Skeletal muscle tissue (tissue), 4 donors: ENCODE measurements around the gene CMIP. TPM values are rescaled to one million over a fixed set of nuclear protein-coding genes. Genes with fewer than 3 reads are reported as not detected.

Experiments
- H3K27ac ChIP-seq: one replicate; pipeline ENCODE4 v1.7.0; 2013; ENCODE audit warnings: mild to moderate bottlenecking, low read depth, low read length, inconsistent platforms
- H3K27me3 ChIP-seq, 3 donors: one replicate each; pipeline ENCODE4 v1.7.0; 2013; ENCODE audit warnings: low read length in 3 of 3; ENCODE audit not compliant: control insufficient read depth in 3 of 3, insufficient read depth in 3 of 3
- H3K36me3 ChIP-seq, 3 donors: one replicate each; pipeline ENCODE4 v1.7.0; 2013; ENCODE audit warnings: low read length in 3 of 3; ENCODE audit not compliant: control insufficient read depth in 3 of 3, insufficient read depth in 3 of 3
- H3K4me1 ChIP-seq, 3 donors: one replicate each; pipeline ENCODE4 v1.7.0; 2013; ENCODE audit warnings: low read length in 3 of 3, mild to moderate bottlenecking in 3 of 3; ENCODE audit not compliant: control insufficient read depth in 3 of 3, insufficient read depth in 3 of 3
- H3K4me3 ChIP-seq, 3 donors: one replicate each; pipeline ENCODE4 v1.7.0; 2013; ENCODE audit warnings: low read length in 3 of 3
- H3K9ac ChIP-seq, 3 donors: one replicate each; pipeline ENCODE4 v1.7.0; 2013; ENCODE audit warnings: low read length in 3 of 3, mild to moderate bottlenecking in 3 of 3, moderate library complexity in 2 of 3, low read depth in 1 of 3
- H3K9me3 ChIP-seq, 3 donors: one replicate each; pipeline ENCODE4 v1.7.0; 2013; ENCODE audit warnings: low read length in 3 of 3; ENCODE audit not compliant: control insufficient read depth in 3 of 3
- total RNA-seq: library from RNA; depleted of rRNA; stranded (reverse); fragments of >200 nt; gene quantifications from one replicate; pipeline ENCODE4 v1.2.3, GENCODE V29; 2014
- donor health status: Osteomylitis.

The CMIP gene
- total RNA-seq, 1 donor from 2014 or later = 6.8 TPM

DNA sequence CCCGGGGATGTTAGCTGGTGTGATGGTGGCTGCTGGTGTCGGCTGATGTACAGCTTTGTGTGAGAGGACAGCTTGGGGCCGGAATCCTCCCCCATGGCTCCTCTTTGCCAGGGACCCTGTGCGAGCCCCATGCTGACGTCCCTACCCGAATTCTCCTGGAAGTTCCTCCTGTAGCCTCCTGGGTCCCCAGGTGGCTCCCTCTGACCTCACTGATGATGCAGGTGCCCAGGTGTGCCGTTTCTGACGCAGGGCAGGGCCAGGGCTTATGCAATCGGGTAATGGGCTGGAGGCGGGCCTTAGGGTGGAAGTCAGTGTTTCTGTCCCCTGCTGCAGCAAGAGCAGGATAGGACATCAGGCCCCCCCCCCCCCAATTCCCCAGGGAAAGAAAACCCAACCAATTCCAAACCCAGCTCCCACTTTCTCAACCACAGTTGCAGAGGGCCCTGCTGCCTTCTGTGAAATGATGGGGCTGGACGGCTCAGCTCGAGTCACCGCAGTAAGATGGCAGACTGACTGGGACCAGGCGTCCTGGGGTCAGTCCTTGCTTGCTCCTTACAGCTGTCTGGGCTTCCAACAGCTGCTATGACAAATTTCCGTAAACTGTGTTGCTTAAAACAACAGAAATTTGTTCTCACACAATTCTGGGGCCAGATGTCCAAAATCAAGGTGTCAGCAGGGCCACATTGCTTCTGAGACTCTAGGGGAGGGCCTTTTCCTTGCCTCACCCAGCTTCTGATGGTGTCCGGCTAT lies 195.5 kb downstream of the CMIP start:
- H3K4me3 ChIP-seq = no peak overlapping the region

DNA sequence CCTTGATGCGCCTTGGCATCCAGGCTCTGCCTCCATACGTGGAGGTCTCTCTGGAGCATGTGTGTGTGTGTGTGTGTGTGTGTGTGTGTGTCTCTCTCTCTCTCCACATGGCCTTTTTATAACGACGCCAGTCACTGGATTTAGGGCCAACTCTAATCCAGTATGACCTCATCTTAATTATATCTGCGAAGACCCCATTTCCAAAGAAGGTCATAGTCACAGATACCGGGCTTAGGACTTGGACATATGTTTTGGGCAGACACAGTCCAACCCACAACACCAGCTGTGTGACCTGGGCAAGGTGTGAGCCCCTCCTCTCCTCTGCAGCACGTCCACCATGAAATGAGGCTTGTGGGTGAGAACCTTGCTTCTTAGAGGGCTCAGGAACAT lies 196.1 kb downstream of the CMIP start:
- Histone ChIP-seq H3K27me3 (no peaks in the 10 kb centered on the region), H3K4me3 (no peak overlapping the region), H3K36me3 (no peaks in the 10 kb centered on the region), H3K9ac (no peak overlapping the region), H3K27ac (no peak overlapping the region), H3K4me1 (no peaks in the 10 kb centered on the region), H3K9me3 (no peaks in the 10 kb centered on the region)

More for the DNA sequence above, 195.5 kb downstream of the CMIP start:
- H3K36me3 ChIP-seq = no peaks in the 10 kb centered on the region
- no peak overlapping the region for H3K27ac ChIP-seq
- no peaks in the 10 kb centered on the region for H3K9me3 ChIP-seq
- no peaks in the 10 kb centered on the region for H3K4me1 ChIP-seq
- no peak overlapping the region for H3K9ac ChIP-seq
- no peaks in the 10 kb centered on the region for H3K27me3 ChIP-seq

DNA sequence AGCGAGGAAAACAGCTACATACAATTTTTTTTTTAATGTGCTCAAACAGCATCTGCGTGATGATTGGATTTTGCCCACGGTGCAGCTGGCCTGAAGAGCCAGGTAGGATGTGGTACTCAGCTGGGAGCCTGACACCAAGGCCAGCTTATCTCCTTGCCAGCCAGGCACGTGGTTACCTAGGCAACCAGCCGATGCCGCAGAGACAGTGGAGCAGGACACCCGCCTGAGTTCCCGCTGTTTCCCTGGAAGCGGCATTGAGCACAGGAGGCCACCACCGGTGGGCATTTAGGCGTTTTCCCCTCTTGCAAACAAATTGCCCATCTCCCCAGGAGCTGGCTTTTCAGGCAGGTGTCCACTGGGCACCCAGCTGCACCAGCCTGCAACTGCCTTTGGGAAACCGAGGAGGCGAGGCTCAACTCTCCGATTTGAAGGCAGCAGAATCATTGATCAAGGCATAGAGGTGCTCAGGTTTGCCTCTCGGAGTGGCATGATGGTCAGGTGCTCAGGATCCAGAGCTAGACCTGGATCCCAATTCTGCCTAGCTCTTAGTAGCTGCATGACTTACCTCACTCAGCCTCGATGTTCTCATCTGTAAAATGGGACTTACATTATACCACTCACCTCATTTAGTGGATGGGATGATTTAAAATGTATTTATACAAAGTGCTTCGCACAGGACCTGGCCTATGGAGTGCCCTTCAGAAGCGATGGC lies 196.9 kb downstream of the CMIP start:
- Histone ChIP-seq H3K4me1 (no peaks in the 10 kb centered on the region), H3K4me3 (no peak overlapping the region)

GRCh38 chr16:81642107-81642436 lies 197.5 kb downstream of the CMIP start:
- Histone ChIP-seq H3K27ac (no peak overlapping the region), H3K9ac (no peak overlapping the region), H3K27me3 (no peaks in the 10 kb centered on the region), H3K9me3 (no peaks in the 10 kb centered on the region), H3K4me3 (no peak overlapping the region), H3K36me3 (no peaks in the 10 kb centered on the region), H3K4me1 (no peaks in the 10 kb centered on the region)

More for the DNA sequence above, 196.9 kb downstream of the CMIP start:
- no peaks in the 10 kb centered on the region for H3K9me3 ChIP-seq
- H3K9ac ChIP-seq = no peak overlapping the region
- H3K27me3 ChIP-seq = no peaks in the 10 kb centered on the region
- H3K36me3 ChIP-seq = no peaks in the 10 kb centered on the region
- no peak overlapping the region for H3K27ac ChIP-seq

DNA sequence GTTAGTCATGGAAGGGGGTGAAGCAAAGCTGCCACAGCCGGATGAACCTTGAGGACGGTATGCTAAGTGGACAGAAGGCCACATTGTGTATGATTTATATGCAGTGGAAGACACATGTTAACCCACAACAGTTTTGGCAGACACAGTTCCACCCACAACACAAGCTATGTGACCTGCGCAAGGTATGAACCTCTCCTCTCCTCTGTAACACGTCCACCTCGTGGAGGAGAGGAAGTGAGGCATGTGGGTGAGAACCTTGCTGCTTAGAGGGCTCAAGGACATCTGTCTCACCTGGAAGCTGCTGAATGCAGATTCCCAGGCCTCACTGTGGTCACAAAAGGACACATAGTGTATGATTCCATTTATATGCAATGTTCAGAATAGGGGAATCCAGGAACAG lies 198.3 kb downstream of the CMIP start:
- H3K9me3 ChIP-seq = no peaks in the 10 kb centered on the region
- H3K27me3 ChIP-seq = no peaks in the 10 kb centered on the region
- no peak overlapping the region for H3K4me3 ChIP-seq
- H3K27ac ChIP-seq = no peak overlapping the region
- no peak overlapping the region for H3K9ac ChIP-seq
- H3K36me3 ChIP-seq = no peaks in the 10 kb centered on the region
- H3K4me1 ChIP-seq = no peaks in the 10 kb centered on the region

DNA sequence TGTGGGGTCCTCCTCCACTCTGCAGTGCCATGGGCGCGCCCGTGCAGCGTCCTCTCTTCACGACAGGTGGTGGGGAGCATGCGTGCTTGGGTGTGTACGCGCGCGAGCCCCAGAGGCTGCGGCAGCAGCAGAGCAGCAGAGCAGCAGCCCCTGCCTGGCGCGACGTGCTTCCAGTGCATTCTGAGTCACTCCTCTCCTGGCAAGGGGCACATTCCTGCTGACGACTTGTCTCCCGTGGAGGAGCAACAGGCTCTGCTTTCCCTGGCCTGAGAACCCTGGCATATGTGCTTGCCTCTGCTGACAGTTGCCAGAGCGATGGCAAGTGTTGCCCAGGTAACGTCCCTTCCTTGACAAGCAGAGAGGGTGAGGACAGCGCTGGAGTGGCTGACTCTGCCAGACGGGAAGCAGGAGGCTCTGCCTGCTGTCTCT lies 200.7 kb downstream of the CMIP start:
- H3K4me3 ChIP-seq = no peak overlapping the region

GRCh38 chr16:81645925-81646324 lies 201.3 kb downstream of the CMIP start:
- Histone ChIP-seq H3K4me3 (no peak overlapping the region), H3K27ac (no peak overlapping the region)

More for the DNA sequence above, 200.7 kb downstream of the CMIP start:
- no peaks in the 10 kb centered on the region for H3K36me3 ChIP-seq
- no peaks in the 10 kb centered on the region for H3K9me3 ChIP-seq
- H3K27ac ChIP-seq = no peak overlapping the region
- H3K27me3 ChIP-seq = no peaks in the 10 kb centered on the region
- no peaks in the 10 kb centered on the region for H3K4me1 ChIP-seq
- H3K9ac ChIP-seq = no peak overlapping the region

DNA sequence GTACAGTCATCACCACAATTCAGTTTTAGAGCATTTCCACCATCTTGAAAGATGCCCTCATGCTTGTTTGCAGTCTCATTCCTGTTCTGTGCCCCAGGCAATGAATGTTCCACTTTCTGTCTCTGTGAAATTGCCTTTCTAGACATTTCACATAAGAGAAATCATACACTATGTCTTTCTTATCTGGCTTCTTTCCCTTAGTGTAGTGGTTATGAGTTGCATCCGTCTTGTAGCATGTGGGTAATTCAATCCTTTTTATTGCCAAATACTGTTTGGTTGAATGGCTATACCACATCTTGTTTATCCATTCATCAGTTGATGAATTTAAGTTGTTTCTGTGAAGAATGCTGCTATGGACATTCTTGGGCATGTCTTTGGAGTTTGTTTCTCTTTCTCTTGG lies 202.0 kb downstream of the CMIP start:
- H3K9ac ChIP-seq = no peak overlapping the region
- H3K27ac ChIP-seq = no peak overlapping the region
- peaks cover 0 to 2% (median 0%) of the 10 kb centered on the region in 3 donors for H3K4me1 ChIP-seq
- H3K9me3 ChIP-seq = no peaks in the 10 kb centered on the region
- no peaks in the 10 kb centered on the region for H3K27me3 ChIP-seq
- no peaks in the 10 kb centered on the region for H3K36me3 ChIP-seq
- H3K4me3 ChIP-seq = no peak overlapping the region

More at GRCh38 chr16:81645925-81646324, 201.3 kb downstream of the CMIP start:
- H3K4me1 ChIP-seq = peaks cover 0 to 1% (median 0%) of the 10 kb centered on the region in 3 donors
- H3K9me3 ChIP-seq = no peaks in the 10 kb centered on the region
- H3K36me3 ChIP-seq = no peaks in the 10 kb centered on the region
- no peaks in the 10 kb centered on the region for H3K27me3 ChIP-seq
- no peak overlapping the region for H3K9ac ChIP-seq

- Histone ChIP-seq H3K9me3 (no peaks in the 10 kb centered on the region), H3K4me3 (no peak overlapping the region), H3K27me3 (peaks cover 0 to 3% (median 0%) of the 10 kb centered on the region in 3 donors), H3K4me1 (peaks cover 0 to 4% (median 0%) of the 10 kb centered on the region in 3 donors), H3K36me3 (no peaks in the 10 kb centered on the region), H3K27ac (no peak overlapping the region), H3K9ac (no peak overlapping the region)
Measured at GRCh38 chr16:81647527-81647926, 202.9 kb downstream of the CMIP start.

- Histone ChIP-seq H3K9me3 (no peaks in the 10 kb centered on the region), H3K36me3 (peaks cover 0 to 6% (median 2%) of the 10 kb centered on the region in 3 donors), H3K27me3 (peaks cover 0 to 3% (median 0%) of the 10 kb centered on the region in 3 donors), H3K4me3 (no peak overlapping the region), H3K4me1 (peaks cover 0 to 4% (median 0%) of the 10 kb centered on the region in 3 donors), H3K27ac (no peak overlapping the region), H3K9ac (no peak overlapping the region)
Measured at GRCh38 chr16:81649561-81650184, 205.1 kb downstream of the CMIP start.
